CD4-positive, alpha-beta T cell treated with Interleukin-17A for 1 hour (primary cell): ENCODE measurements around the gene BUB1B.
A peak's percentile ranks its signal among the peaks of the same experiment; 100 is the strongest.
"Not testable (repeated sequence)": the region's sequence is repeated elsewhere in the genome, so short reads cannot be mapped to it uniquely, and the experiment has no call there.

Experiments used
- DNase-seq: peaks from one replicate; pipeline ENCODE4 v3.0.0-alpha.2; 2020

Gene BUB1B

GRCh38 chr15:40160689-40161688, at the start of gene BUB1B:
Gene BUB1B, plus strand, starts transcription at chr15:40161069. Its CDS starts 152 bp downstream, at chr15:40161221.
- peak; percentile 96 for DNase-seq

- DNase-seq: no peak
Observed at GRCh38 chr15:40111888-40112287, 49.0 kb upstream of the BUB1B start.

- DNase-seq: no peak
Observed at GRCh38 chr15:40112789-40113188, 48.1 kb upstream of the BUB1B start.

GRCh38 chr15:40114218-40114617, 46.7 kb upstream of the BUB1B start:
- no peak for DNase-seq

GRCh38 chr15:40115106-40115505, 45.8 kb upstream of the BUB1B start:
- not testable (repeated sequence) for DNase-seq

GRCh38 chr15:40115670-40116093, 45.2 kb upstream of the BUB1B start:
- peak; percentile 39 for DNase-seq

- DNase-seq: no peak
Observed at GRCh38 chr15:40118473-40118872, 42.4 kb upstream of the BUB1B start.

- DNase-seq: no peak
Observed at GRCh38 chr15:40121911-40122638, 38.8 kb upstream of the BUB1B start.

- DNase-seq: not testable (repeated sequence)
Observed at GRCh38 chr15:40122989-40123388, 37.9 kb upstream of the BUB1B start.

- DNase-seq: not testable (repeated sequence)
Observed at GRCh38 chr15:40123863-40124262, 37.0 kb upstream of the BUB1B start.

- DNase-seq: not testable (repeated sequence)
Observed at GRCh38 chr15:40124333-40124732, 36.5 kb upstream of the BUB1B start.

- not testable (repeated sequence) for DNase-seq
Observed at GRCh38 chr15:40124807-40125285, 36.0 kb upstream of the BUB1B start.

- no peak for DNase-seq
Observed at GRCh38 chr15:40125950-40126349, 34.9 kb upstream of the BUB1B start.

GRCh38 chr15:40128766-40129660, 31.9 kb upstream of the BUB1B start:
- DNase-seq: no peak

- no peak for DNase-seq
Observed at GRCh38 chr15:40130118-40130517, 30.8 kb upstream of the BUB1B start.

- no peak for DNase-seq
Observed at GRCh38 chr15:40130799-40131502, 29.9 kb upstream of the BUB1B start.

- no peak for DNase-seq
Observed at GRCh38 chr15:40133544-40133943, 27.3 kb upstream of the BUB1B start.

- no peak for DNase-seq
Observed at GRCh38 chr15:40134885-40135284, 26.0 kb upstream of the BUB1B start.

GRCh38 chr15:40135846-40136450, 24.9 kb upstream of the BUB1B start:
- not testable (repeated sequence) for DNase-seq

GRCh38 chr15:40136470-40137302, 24.2 kb upstream of the BUB1B start:
- no peak for DNase-seq
